ENCODE measurements around the gene DPH7.

DNA sequence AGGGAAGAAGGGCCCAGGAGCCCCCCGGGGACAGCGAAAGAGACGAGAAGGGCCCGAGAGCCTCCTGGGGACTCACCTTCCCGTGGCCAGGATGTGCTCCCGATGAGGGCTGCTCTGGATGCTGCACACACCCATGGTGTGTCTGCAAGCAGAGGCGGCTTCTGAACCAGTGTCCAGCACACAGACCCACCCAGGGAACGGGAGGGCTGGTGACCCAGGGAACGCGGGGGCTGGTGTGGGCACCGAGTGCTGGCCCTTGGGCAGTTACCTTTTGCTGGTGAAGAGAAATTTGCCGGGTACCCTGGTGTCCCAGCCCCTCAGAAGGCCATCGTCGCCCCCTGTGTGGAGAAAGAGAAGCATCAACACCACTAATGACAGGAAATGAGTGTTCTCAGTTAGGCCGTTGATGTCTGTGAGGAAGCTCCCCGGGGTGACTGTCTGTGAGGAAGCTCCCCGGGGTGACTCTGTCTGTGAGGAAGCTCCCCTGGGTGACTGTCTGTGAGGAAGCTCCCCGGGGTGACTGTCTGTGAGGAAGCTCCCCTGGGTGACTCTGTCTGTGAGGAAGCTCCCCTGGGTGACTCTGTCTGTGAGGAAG lies 13.8 kb downstream of the DPH7 start:
- TF ChIP-seq POLR2A (IDR thresholded peaks at IDR 0.05): no peak
- TF ChIP-seq, protein P1, sequence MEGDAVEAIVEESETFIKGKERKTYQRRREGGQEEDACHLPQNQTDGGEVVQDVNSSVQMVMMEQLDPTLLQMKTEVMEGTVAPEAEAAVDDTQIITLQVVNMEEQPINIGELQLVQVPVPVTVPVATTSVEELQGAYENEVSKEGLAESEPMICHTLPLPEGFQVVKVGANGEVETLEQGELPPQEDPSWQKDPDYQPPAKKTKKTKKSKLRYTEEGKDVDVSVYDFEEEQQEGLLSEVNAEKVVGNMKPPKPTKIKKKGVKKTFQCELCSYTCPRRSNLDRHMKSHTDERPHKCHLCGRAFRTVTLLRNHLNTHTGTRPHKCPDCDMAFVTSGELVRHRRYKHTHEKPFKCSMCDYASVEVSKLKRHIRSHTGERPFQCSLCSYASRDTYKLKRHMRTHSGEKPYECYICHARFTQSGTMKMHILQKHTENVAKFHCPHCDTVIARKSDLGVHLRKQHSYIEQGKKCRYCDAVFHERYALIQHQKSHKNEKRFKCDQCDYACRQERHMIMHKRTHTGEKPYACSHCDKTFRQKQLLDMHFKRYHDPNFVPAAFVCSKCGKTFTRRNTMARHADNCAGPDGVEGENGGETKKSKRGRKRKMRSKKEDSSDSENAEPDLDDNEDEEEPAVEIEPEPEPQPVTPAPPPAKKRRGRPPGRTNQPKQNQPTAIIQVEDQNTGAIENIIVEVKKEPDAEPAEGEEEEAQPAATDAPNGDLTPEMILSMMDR (IDR thresholded peaks at IDR 0.05): no peak
